Measurements from ENCODE around the gene ZBTB43.

The ZBTB43 gene

GRCh38 chr9:126860757-126861466, 56.1 kb downstream of the ZBTB43 start:
- DNase-seq = no peak

- peak; percentile 42 to 65 for DNase-seq
These were observed 56.9 kb downstream of the ZBTB43 start for GRCh38 chr9:126861707-126862103.

GRCh38 chr9:126862104-126862761, 57.4 kb downstream of the ZBTB43 start:
- peak; percentile 46 to 51 for DNase-seq

- DNase-seq = no peak
These were observed 59.9 kb downstream of the ZBTB43 start for GRCh38 chr9:126864771-126865170.

- DNase-seq = no peak
These were observed 64.5 kb downstream of the ZBTB43 start for GRCh38 chr9:126869368-126869767.

GRCh38 chr9:126872516-126872915, 67.7 kb downstream of the ZBTB43 start:
- DNase-seq = no peak

GRCh38 chr9:126874546-126875314, 69.9 kb downstream of the ZBTB43 start:
- no peak for DNase-seq

GRCh38 chr9:126875756-126876510, 71.1 kb downstream of the ZBTB43 start:
- DNase-seq = no peak

GRCh38 chr9:126876531-126876930, 71.7 kb downstream of the ZBTB43 start:
- no peak for DNase-seq

- DNase-seq = no peak
These were observed 72.6 kb downstream of the ZBTB43 start for GRCh38 chr9:126877418-126877817.

- DNase-seq = no peak
These were observed 74.4 kb downstream of the ZBTB43 start for GRCh38 chr9:126879288-126879687.

GRCh38 chr9:126880226-126880946, 75.5 kb downstream of the ZBTB43 start:
- no peak for DNase-seq

- DNase-seq = no peak
These were observed 76.1 kb downstream of the ZBTB43 start for GRCh38 chr9:126880947-126881332.

GRCh38 chr9:126882746-126883145, 77.9 kb downstream of the ZBTB43 start:
- DNase-seq = no peak

GRCh38 chr9:126883636-126884035, 78.8 kb downstream of the ZBTB43 start:
- no peak for DNase-seq

GRCh38 chr9:126885131-126885641, 80.3 kb downstream of the ZBTB43 start:
- DNase-seq = peak in 1 of 2 experiments; percentile 12

GRCh38 chr9:126886034-126886822, 81.4 kb downstream of the ZBTB43 start:
- no peak for DNase-seq

- DNase-seq = no peak
These were observed 82.1 kb downstream of the ZBTB43 start for GRCh38 chr9:126886897-126887296.
